Effector CD8-positive, alpha-beta T cell (primary cell): ENCODE measurements around the gene CFHR1.

Experiments
- DNase-seq: peaks from one replicate; lab custom pipeline; 2025; lab: John Stamatoyannopoulos, UW

Gene CFHR1

GRCh38 chr1:196875935-196876334, 56.4 kb downstream of the CFHR1 start:
- no peak for DNase-seq

- no peak for DNase-seq
These were observed 58.4 kb downstream of the CFHR1 start for GRCh38 chr1:196877964-196878363.
